GM19468 (cell line): ENCODE data around the gene ACTR8.
A peak's percentile ranks its signal among the peaks of the same experiment; 100 is the strongest.

Experiments
- ATAC-seq: cut with Tn5 transposase; IDR thresholded peaks from one replicate; pipeline ENCODE4 v1.9.1; 2021; ENCODE audit warnings: mild to moderate bottlenecking, moderate library complexity, moderate number of reproducible peaks; ENCODE audit not compliant: unreplicated experiment; ENCODE audit errors: extremely low read depth

The ACTR8 gene

DNA sequence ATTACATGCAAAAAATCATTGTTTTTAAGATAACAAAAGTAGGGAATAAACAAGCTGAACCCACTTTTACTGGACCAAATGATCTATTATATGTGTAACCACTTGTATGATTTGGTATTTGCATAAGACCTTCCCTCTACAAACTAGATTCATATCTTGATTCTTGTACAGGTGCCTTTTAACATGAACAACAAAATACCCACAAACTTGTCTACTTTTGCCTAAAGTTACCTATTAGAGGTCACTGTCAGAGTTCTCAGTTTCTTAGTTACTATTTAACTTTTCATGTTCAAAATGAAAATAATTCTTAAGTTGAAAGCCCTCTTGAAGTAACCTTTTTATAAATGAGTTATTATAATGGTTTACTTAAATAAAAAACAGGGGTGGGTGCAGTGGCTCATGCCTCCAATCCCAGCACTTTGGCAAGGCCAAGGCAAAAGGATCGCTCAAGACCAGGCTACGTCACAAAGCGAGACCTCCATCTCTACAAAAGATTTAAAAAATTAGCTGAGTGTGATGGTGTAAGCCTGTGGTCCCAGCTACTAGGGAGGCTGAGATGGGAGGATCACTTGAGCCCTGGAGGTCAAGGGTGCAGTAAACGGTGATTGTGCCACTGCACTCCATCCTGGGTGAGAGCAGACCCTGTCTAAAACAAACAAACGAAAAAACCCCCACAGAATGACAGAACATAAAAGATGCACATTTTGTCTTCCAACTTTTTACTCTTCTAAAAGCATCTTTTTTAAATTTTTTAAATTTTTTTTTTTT is 16.0 kb downstream of the ACTR8 start:
- peak; percentile 61 for ATAC-seq

- ATAC-seq, result no peak
These were observed 18.8 kb downstream of the ACTR8 start for GRCh38 chr3:53863145-53863544.

DNA sequence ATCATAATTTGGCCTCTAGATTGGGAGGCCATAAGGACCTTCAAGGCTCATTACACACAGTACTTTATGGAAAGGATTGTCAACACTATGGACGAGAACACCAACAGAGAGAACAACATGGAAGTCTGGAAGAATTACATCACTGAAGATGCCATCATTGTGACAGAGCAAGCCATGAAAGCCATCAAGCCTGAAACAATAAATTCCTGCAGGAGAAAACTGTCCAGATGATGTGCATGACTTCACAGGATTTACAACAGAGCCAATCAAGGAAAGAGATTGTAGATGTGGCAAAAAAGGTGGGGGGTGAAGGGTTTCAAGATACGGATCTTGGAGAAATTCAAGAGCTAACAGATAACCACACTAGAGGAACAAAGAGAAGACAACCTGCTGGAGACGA is 19.7 kb downstream of the ACTR8 start:
- ATAC-seq, result no peak

- ATAC-seq, result no peak
These were observed 21.8 kb downstream of the ACTR8 start for GRCh38 chr3:53860196-53860595.

DNA sequence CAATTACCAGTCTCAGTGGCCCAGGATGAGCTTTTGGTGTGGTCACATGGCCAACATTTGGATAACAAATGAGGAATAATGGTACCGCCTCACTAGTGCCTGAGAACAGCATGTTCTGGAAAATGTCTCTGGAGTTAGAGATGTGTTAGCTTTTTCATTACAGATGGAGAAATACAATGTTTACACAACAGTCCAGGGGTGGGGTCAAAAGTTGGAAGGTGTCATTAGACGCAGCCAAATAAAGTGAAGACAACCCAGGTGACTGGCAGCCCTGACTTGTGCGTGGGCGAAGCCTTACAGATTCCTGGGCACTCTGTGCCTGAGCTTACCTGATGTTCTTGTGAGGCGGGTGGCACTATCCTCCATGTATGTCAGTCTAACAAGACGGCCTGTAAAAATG is 22.8 kb downstream of the ACTR8 start:
- ATAC-seq, result no peak

DNA sequence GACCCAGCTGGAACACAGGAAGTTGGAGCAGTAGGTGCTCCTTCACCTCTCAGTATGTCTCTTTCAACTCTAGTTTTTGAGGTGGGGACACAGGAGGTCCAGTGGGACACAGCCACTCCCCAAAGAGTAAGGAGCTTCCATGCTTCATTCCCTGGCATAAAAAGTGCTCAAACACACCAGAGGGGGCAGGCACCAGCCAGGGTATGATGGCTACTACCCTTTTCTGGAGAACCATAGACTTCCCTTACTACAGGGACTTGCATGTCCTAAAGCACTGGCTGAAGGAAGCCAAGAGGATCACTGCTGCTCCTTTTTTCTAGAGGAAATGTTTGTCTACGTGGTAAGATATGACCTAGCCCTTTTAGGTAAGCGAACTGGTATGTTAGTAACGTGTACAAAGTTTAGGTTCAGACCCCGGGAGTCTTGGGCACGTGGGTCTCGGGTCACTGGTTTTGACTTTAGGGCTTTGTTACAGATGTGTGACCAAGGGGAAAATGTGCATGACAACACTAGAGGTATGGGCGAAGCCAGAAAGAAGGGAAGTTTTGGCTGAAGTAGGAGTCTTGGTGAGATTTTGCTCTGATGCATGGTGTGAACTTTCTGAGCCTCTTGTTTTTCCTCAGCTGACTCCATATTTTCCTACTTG is 23.7 kb downstream of the ACTR8 start:
- ATAC-seq, result no peak

- ATAC-seq, result no peak
These were observed 25.0 kb downstream of the ACTR8 start for GRCh38 chr3:53856964-53857363.

GRCh38 chr3:53850895-53851294 is 31.1 kb downstream of the ACTR8 start:
- no peak for ATAC-seq

- no peak for ATAC-seq
These were observed 32.0 kb downstream of the ACTR8 start for GRCh38 chr3:53849916-53850315.

DNA sequence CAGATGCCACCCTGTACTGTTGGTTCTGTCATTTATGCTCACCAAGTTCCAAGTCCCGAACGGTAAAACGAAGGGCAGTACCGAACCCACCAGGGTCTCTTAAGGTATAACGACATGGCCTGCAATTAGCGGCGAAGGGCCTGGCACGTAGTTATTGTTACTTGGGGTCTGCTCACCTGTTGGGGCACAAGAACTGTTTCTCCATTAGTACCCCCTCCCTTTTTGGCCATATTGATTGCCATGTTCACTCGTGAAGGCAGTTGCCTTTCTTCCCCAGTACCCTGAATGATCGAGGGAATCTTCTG is 35.1 kb downstream of the ACTR8 start:
- ATAC-seq, result no peak

GRCh38 chr3:53846134-53846850 is 35.7 kb downstream of the ACTR8 start, which contains the start of the genes CHDH and IL17RB:
Gene CHDH, minus strand, starts transcription at chr3:53846419. Its CDS starts 22,411 bp downstream, at chr3:53824008.
Gene IL17RB, plus strand, starts transcription at chr3:53846568. Its CDS starts 21 bp downstream, at chr3:53846589.
- ATAC-seq, result peak; percentile 20

GRCh38 chr3:53845881-53846133 is 36.1 kb downstream of the ACTR8 start:
- ATAC-seq, result no peak

- ATAC-seq, result no peak
These were observed 36.7 kb downstream of the ACTR8 start for GRCh38 chr3:53845103-53845880.

DNA sequence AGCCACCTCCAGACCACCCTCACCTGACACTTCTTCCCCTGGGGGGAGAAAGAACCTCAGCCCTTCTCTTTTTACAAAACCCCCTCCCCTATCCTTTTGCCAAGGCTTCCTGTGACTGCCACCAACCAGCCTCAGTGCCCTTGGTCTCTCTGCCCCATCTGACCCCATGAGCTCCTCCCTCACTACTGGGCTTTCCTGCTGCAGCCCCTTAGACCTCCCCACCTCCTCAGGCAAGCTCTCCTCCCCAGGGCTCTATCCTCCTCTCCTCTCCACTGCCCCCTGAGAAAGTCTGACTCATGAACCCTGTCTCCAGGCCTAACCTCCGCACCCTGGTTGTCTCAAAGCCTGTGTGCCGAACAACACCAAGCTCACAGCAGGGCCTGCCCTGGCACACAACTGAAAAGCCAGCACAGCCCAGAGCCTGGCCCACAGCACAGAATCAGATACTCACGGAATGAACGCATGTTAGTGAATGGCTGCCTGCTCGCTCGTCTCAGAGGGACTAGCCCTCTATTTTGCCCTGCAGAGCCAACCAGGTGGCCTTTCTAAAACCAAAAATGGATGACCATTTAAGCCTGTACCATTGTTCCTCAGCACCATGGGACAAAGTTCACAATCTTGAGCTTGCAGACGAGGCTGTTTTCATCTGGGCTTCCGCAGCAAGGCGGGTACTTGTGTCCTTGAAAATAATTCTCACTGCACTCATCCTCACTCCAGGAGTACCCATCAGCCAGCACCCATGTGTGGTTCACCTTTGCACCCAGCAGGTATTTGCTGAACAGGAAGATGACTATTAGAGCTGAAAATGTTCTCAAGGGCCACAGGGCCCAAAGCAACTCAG is 37.5 kb downstream of the ACTR8 start:
- no peak for ATAC-seq

- peak; percentile 30 for ATAC-seq
These were observed 38.5 kb downstream of the ACTR8 start for GRCh38 chr3:53843195-53844177.

DNA sequence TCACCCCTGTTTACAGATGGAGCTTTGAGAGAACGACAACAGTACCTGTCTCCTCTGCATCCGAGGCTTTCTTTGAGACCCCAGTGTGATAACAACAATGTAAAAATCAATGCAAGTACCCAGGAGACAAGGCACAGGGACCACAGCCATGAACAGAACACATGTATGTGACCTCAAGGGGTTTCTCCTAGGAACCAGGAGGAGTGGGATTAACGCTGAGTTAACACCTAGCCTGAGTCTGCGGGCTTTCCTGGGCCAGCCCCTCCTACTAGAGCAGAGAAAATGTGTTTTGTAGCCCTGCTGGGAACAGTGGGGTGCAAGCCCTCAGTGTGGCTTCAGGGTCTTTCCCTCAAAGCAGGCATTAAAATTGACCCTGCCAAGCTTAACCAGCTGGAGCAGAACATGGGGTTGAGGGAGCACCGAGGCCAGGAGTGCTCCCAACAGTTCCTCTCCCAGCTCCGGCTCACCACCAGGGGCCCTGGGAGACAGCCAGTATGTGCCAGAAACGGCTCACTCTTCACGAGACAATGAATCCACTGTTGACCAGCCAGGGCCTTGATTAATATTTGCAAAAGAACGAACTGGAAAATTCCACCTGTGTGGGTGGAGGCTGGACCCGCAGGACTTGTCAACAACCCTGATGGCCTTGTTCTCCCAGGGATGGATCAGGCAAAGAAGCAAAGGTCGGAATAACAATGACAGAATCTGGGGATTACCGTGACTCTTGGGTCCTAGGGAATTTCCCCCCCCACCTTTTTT is 39.3 kb downstream of the ACTR8 start:
- no peak for ATAC-seq

DNA sequence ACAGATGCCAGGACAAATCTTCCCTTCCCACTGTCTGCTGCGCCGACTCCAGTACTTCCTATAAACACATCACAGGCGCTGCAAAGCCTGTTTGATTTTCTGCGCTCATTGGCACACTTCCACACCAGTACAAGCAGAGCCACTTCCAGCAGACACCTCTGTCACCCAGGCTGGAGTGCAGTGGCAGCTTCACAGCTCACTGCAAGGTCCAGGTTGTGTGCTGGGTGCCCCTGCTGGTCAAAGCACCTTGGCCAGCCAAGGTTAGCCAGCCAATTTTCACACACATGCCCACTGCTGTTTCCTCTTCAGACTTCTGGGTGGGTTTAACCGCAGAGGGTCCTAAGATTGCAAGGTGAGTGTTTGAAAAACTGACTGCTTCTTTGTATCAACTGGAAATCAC is 40.7 kb downstream of the ACTR8 start:
- no peak for ATAC-seq

DNA sequence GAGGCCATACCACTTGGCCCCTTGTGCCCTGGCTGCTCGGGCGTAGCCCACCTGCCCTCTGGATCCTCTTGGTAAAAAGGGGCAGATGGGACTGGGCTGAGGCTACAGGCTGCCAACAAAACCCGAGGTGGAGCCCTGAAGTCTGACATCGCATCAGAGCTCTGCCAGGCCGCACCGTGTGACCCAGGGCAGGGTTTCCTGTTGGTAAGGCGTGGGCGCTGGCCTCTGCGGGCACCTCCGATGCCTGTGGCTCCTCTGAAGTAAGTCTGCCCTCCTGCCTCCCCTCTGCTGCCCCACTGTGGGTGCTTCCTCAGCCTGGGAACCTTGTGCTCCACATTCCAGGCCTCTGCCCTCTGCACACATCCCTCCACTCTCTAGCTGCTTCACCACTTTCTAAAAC is 44.6 kb downstream of the ACTR8 start:
- ATAC-seq, result no peak
